ENCODE results near the gene RAB3IL1.

RAB3IL1 gene

GRCh38 chr11:61905067-61905696 is 12.2 kb downstream of the RAB3IL1 start:
- Histone ChIP-seq H3K27me3 (replicated peaks) (no peaks in the 10 kb centered on the region), H3K36me3 (replicated peaks) (no peaks in the 10 kb centered on the region), H3K4me3 (ENCODE audit: low read depth, low read length) (no peak overlapping the region), H3K27ac (no peak overlapping the region)
- in situ Hi-C loops (cut with HindIII; ENCODE audit: low pct_ligation_motif_present, low sequenced_read_pairs): loop anchor here (25.0 kb wide), 1 partner anchor 207 kb away; the partner anchor contains the start of gene INCENP
- no peak for DNase-seq
- no peak for TF ChIP-seq CTCF (IDR thresholded peaks at IDR 0.05; ENCODE audit: low read depth, low read length, missing control alignments)

GRCh38 chr11:61904539-61905048 is 12.8 kb downstream of the RAB3IL1 start:
- no peak for DNase-seq
- no peaks in the 10 kb centered on the region for H3K36me3 ChIP-seq (replicated peaks)

GRCh38 chr11:61903845-61904244 is 13.5 kb downstream of the RAB3IL1 start:
- Histone ChIP-seq H3K36me3 (replicated peaks) (no peaks in the 10 kb centered on the region), H3K27ac (no peak overlapping the region), H3K4me3 (ENCODE audit: low read depth, low read length) (no peak overlapping the region), H3K27me3 (replicated peaks) (no peaks in the 10 kb centered on the region)
- DNase-seq: no peak
- in situ Hi-C loops (cut with HindIII; ENCODE audit: low pct_ligation_motif_present, low sequenced_read_pairs): loop anchor here (25.0 kb wide), 1 partner anchor 208 kb away; the partner anchor contains the start of gene INCENP
- no peak for TF ChIP-seq CTCF (IDR thresholded peaks at IDR 0.05; ENCODE audit: low read depth, low read length, missing control alignments)

More at GRCh38 chr11:61904539-61905048, 12.8 kb downstream of the RAB3IL1 start:
- no peak for TF ChIP-seq CTCF (IDR thresholded peaks at IDR 0.05; ENCODE audit: low read depth, low read length, missing control alignments)
- in situ Hi-C loops (cut with HindIII; ENCODE audit: low pct_ligation_motif_present, low sequenced_read_pairs): loop anchor here (25.0 kb wide), 1 partner anchor 208 kb away; the partner anchor contains the start of gene INCENP
- Histone ChIP-seq H3K27me3 (replicated peaks) (no peaks in the 10 kb centered on the region), H3K4me3 (ENCODE audit: low read depth, low read length) (no peak overlapping the region), H3K27ac (no peak overlapping the region)

GRCh38 chr11:61902313-61902712 is 15.1 kb downstream of the RAB3IL1 start:
- H3K36me3 ChIP-seq (replicated peaks): no peaks in the 10 kb centered on the region

GRCh38 chr11:61901397-61901796 is 16.0 kb downstream of the RAB3IL1 start:
- no peak for DNase-seq
- H3K36me3 ChIP-seq (replicated peaks): no peaks in the 10 kb centered on the region
- no peaks in the 10 kb centered on the region for H3K27me3 ChIP-seq (replicated peaks)
- no peak overlapping the region for H3K4me3 ChIP-seq (ENCODE audit: low read depth, low read length)
- no peak for TF ChIP-seq CTCF (IDR thresholded peaks at IDR 0.05; ENCODE audit: low read depth, low read length, missing control alignments)
- H3K27ac ChIP-seq: no peak overlapping the region
- in situ Hi-C loops (cut with HindIII; ENCODE audit: low pct_ligation_motif_present, low sequenced_read_pairs): loop anchor here (25.0 kb wide), 1 partner anchor 211 kb away; the partner anchor contains the start of gene INCENP

More at GRCh38 chr11:61902313-61902712, 15.1 kb downstream of the RAB3IL1 start:
- TF ChIP-seq CTCF (IDR thresholded peaks at IDR 0.05; ENCODE audit: low read depth, low read length, missing control alignments): no peak
- Histone ChIP-seq H3K27me3 (replicated peaks) (no peaks in the 10 kb centered on the region), H3K27ac (no peak overlapping the region), H3K4me3 (ENCODE audit: low read depth, low read length) (no peak overlapping the region)
- in situ Hi-C loops (cut with HindIII; ENCODE audit: low pct_ligation_motif_present, low sequenced_read_pairs): loop anchor here (25.0 kb wide), 1 partner anchor 210 kb away; the partner anchor contains the start of gene INCENP
- DNase-seq: no peak
